ENCODE results near the gene CLRN1.

DNA sequence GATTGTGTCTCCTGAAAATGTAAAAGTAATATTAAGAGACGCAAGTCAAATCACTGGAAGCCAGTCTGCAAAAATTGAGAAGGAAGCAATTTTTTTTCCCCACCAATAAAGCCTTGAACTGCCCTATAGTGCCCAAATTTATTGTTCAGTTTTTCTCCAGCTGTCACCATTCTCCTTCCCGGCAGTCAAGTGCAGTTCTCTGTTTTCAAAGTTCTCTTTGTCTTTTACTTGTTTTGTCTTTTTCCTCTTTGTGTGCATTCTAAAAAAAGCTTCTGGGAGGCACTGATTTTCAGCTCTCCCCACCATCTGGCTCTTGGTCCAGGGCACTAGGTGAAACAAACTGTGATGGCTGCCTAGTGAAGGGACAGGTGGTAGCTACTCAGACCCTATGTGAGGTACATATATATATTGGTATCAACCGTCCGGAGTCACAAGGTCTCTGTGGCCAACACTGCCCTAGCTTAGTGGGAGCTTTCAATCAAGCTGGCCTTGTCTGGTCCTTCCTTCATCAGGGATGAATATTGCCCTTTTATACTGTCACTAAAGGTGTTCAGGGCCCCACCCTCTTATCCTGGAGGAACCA lies 6.1 kb upstream of the CLRN1 start:
- TF ChIP-seq ZC3H10 (CRISPR knock-in tag; IDR thresholded peaks at IDR 0.05) (no peak), RARB (CRISPR knock-in tag; IDR thresholded peaks at IDR 0.05) (no peak), CSDC2 (CRISPR knock-in tag; IDR thresholded peaks at IDR 0.05) (no peak), ISL1 (CRISPR knock-in tag; IDR thresholded peaks at IDR 0.05) (no peak), ZNF565 (CRISPR knock-in tag; conservative IDR thresholded peaks at IDR 0.05; ENCODE audit: low read depth) (no peak)

All from SK-N-SH treated with all-trans-retinoic acid at 6 μM for 48 hours (cell line).